Hippocampal formation (tissue), 2 donors: Measurements from ENCODE around the gene NDST1.
"Not testable (repeated sequence)": the region's sequence is repeated elsewhere in the genome, so short reads cannot be mapped to it uniquely, and the experiment has no call there.

Experiments used
- DNase-seq, 2 donors: peaks; one replicate each; lab custom pipeline; 2025; lab: John Stamatoyannopoulos, UW

NDST1 gene

GRCh38 chr5:150508277-150508640 is 328 bp downstream of the NDST1 start:
- DNase-seq: no peak

GRCh38 chr5:150508828-150509227 is 897 bp downstream of the NDST1 start:
- DNase-seq: no peak

GRCh38 chr5:150509992-150510391 is 2.1 kb downstream of the NDST1 start:
- DNase-seq: no peak

GRCh38 chr5:150510460-150511263 is 2.7 kb downstream of the NDST1 start:
- no peak for DNase-seq

- DNase-seq: no peak
Measured at GRCh38 chr5:150511578-150512367, 3.8 kb downstream of the NDST1 start.

- no peak for DNase-seq
Measured at GRCh38 chr5:150512368-150512747, 4.4 kb downstream of the NDST1 start.

- no peak for DNase-seq
Measured at GRCh38 chr5:150513375-150514309, 5.7 kb downstream of the NDST1 start.

GRCh38 chr5:150514708-150515211 is 6.8 kb downstream of the NDST1 start:
- no peak for DNase-seq

- no peak for DNase-seq
Measured at GRCh38 chr5:150515446-150515845, 7.5 kb downstream of the NDST1 start.

- DNase-seq: no peak
Measured at GRCh38 chr5:150516011-150516410, 8.1 kb downstream of the NDST1 start.

GRCh38 chr5:150517272-150518152 is 9.6 kb downstream of the NDST1 start:
- DNase-seq: no peak

GRCh38 chr5:150518712-150519559 is 11.0 kb downstream of the NDST1 start:
- not testable (repeated sequence) for DNase-seq

- no peak for DNase-seq
Measured at GRCh38 chr5:150519560-150519945, 11.6 kb downstream of the NDST1 start.

- no peak for DNase-seq
Measured at GRCh38 chr5:150519978-150520377, 12.0 kb downstream of the NDST1 start.

GRCh38 chr5:150520747-150521521 is 13.0 kb downstream of the NDST1 start:
- no peak for DNase-seq

GRCh38 chr5:150521522-150521817 is 13.5 kb downstream of the NDST1 start:
- no peak for DNase-seq

GRCh38 chr5:150521939-150522503 is 14.1 kb downstream of the NDST1 start:
- DNase-seq: no peak

- DNase-seq: peak; percentile 26 to 54
Measured at GRCh38 chr5:150522504-150523414, 14.8 kb downstream of the NDST1 start.
